Right lobe of liver (tissue), 4 donors: ENCODE data around the gene UBE2F.

Experiments used
- POLR2A ChIP-seq: fragments of 450-650 bp; IDR thresholded peaks from one replicate; pipeline ENCODE4 v1.6.1; 2017; ENCODE audit warnings: antibody characterized with exemption, mild to moderate bottlenecking
- TF ChIP-seq, protein P1 (sequence below), 4 donors: fragments of 200-600 bp in 3 of 4; fragments of 450-650 bp in 1 of 4; IDR thresholded peaks; one replicate each; pipeline versions ENCODE4 v1.5.1 to v1.8.0; 2016 to 2022; ENCODE audit warnings: antibody characterized with exemption in 4 of 4, mild to moderate bottlenecking in 2 of 4
- donor health status: DM: no; HTN: no; CAD: no.
- donor health status: DM: no; HTN: no; CAD: no.
- donor health status: DM: no; HTN: yes; CAD: no.

DNA sequence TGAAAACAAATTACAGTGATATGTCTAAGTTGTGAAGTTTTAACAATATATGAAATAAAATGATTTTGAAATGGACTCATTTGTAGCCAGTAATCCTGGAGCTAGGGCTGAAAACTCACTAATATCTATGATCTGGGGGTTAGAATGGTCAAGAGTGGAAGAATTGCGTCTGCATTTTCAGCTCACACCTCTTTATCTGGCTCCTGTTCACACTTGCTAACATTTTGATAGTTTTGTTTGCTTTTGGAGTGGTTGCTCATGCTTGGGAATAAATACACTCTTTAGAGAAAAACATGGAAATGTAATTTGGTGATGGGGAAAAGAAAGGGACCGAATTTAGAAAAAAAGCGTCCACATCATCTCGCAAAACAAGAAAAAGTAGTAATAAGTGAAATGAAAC lies 30.7 kb downstream of the UBE2F start:
- TF ChIP-seq, protein P1, sequence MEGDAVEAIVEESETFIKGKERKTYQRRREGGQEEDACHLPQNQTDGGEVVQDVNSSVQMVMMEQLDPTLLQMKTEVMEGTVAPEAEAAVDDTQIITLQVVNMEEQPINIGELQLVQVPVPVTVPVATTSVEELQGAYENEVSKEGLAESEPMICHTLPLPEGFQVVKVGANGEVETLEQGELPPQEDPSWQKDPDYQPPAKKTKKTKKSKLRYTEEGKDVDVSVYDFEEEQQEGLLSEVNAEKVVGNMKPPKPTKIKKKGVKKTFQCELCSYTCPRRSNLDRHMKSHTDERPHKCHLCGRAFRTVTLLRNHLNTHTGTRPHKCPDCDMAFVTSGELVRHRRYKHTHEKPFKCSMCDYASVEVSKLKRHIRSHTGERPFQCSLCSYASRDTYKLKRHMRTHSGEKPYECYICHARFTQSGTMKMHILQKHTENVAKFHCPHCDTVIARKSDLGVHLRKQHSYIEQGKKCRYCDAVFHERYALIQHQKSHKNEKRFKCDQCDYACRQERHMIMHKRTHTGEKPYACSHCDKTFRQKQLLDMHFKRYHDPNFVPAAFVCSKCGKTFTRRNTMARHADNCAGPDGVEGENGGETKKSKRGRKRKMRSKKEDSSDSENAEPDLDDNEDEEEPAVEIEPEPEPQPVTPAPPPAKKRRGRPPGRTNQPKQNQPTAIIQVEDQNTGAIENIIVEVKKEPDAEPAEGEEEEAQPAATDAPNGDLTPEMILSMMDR (IDR thresholded peaks at IDR 0.05): no peak
- TF ChIP-seq POLR2A: no peak
